SU-DHL-6 (cell line): ENCODE data around the gene GPRC5B.

Experiments used
- H2AFZ ChIP-seq: fragments of 200-600 bp; sonication (generic); 2 replicates; pipeline ENCODE4 v1.6.1; 2014; ENCODE audit warnings: low read depth, mild to moderate bottlenecking, moderate library complexity, mixed read lengths, antibody characterized with exemption, low read length; ENCODE audit not compliant: severe bottlenecking
- H3F3A ChIP-seq: fragments of 200-600 bp; shearing (Covaris generic); 2 replicates; pipeline ENCODE4 v1.6.0; 2016; ENCODE audit warnings: antibody characterized with exemption, mild to moderate bottlenecking; ENCODE audit not compliant: insufficient read depth
- H3K27ac ChIP-seq: fragments of 200-600 bp; sonication (generic); 2 replicates; pipeline ENCODE4 v1.5.1; 2016; ENCODE audit warnings: low read depth, mild to moderate bottlenecking, low read length, moderate library complexity, mixed read lengths
- H3K27me3 ChIP-seq: fragments of 200-600 bp; sonication (generic), shearing (Covaris generic); 2 replicates; pipeline ENCODE4 v1.6.0; 2014; ENCODE audit warnings: mild to moderate bottlenecking, low read length
- H3K36me3 ChIP-seq: fragments of 200-600 bp; sonication (generic); 2 replicates; pipeline ENCODE4 v1.6.1; 2014; ENCODE audit warnings: mild to moderate bottlenecking, low read length, mixed read lengths
- H3K4me2 ChIP-seq: fragments of 300-600, 200-600 bp; shearing (Covaris generic), sonication (generic); 2 replicates; pipeline ENCODE4 v1.6.0; 2014; ENCODE audit warnings: low read length, low read depth, mild to moderate bottlenecking; ENCODE audit not compliant: poor library complexity, severe bottlenecking
- H3K4me3 ChIP-seq: fragments of 200-600 bp; sonication (generic); 2 replicates; pipeline ENCODE4 v1.5.1; 2014; ENCODE audit warnings: antibody characterized with exemption, low read length, mild to moderate bottlenecking, mixed read lengths; ENCODE audit not compliant: insufficient read depth, poor library complexity, severe bottlenecking
- H3K79me2 ChIP-seq: fragments of 200-600 bp; sonication (generic); 2 replicates; pipeline ENCODE4 v1.6.1; 2014; ENCODE audit warnings: mild to moderate bottlenecking, low read length, moderate library complexity; ENCODE audit not compliant: insufficient read depth
- H3K9ac ChIP-seq: fragments of 200-600 bp; sonication (generic); 2 replicates; pipeline ENCODE4 v1.7.0; 2014; ENCODE audit warnings: mild to moderate bottlenecking, low read length
- H3K9me2 ChIP-seq: fragments of 200-600 bp; sonication (generic); replicated peaks from 2 replicates; pipeline ENCODE4 v1.6.1; 2014; ENCODE audit warnings: low read length; ENCODE audit not compliant: insufficient read depth
- H3K9me3 ChIP-seq: fragments of 200-600 bp; sonication (generic); 2 replicates; pipeline ENCODE4 v1.6.1; 2014; ENCODE audit warnings: low read length, mixed read lengths; ENCODE audit not compliant: insufficient read depth
- H4K20me1 ChIP-seq: fragments of 200-600 bp; sonication (generic); 2 replicates; pipeline ENCODE4 v1.6.1; 2014; ENCODE audit warnings: low read depth, mild to moderate bottlenecking, antibody characterized with exemption, low read length, moderate library complexity, mixed read lengths
- EZH2phosphoT487 ChIP-seq: fragments of 200-600 bp; sonication (generic), shearing (Covaris generic); conservative IDR thresholded peaks from 2 replicates; pipeline ENCODE4 v1.6.1; 2018; ENCODE audit warnings: mild to moderate bottlenecking, antibody characterized with exemption, low read length, moderate library complexity, mixed read lengths
- TF ChIP-seq, protein P1 (sequence below): fragments of 200-600 bp; sonication (generic); IDR thresholded peaks from one replicate; pipeline ENCODE4 v1.5.1; 2017; ENCODE audit warnings: antibody characterized with exemption, mild to moderate bottlenecking, low read length, moderate library complexity; ENCODE audit not compliant: insufficient read depth, poor library complexity, severe bottlenecking

GPRC5B gene

GRCh38 chr16:19809121-19809635 lies 75.5 kb downstream of the GPRC5B start:
- no peak overlapping the region for H2AFZ ChIP-seq
- H3K79me2 ChIP-seq: no peaks in the 10 kb centered on the region
- no peaks in the 10 kb centered on the region for H3F3A ChIP-seq
- no peak overlapping the region for H3K9ac ChIP-seq
- H4K20me1 ChIP-seq: no peaks in the 10 kb centered on the region
- no peak overlapping the region for H3K4me2 ChIP-seq
- no peak overlapping the region for H3K27ac ChIP-seq
- H3K9me2 ChIP-seq: no peaks in the 10 kb centered on the region
- TF ChIP-seq EZH2phosphoT487: no peak
- TF ChIP-seq, protein P1, sequence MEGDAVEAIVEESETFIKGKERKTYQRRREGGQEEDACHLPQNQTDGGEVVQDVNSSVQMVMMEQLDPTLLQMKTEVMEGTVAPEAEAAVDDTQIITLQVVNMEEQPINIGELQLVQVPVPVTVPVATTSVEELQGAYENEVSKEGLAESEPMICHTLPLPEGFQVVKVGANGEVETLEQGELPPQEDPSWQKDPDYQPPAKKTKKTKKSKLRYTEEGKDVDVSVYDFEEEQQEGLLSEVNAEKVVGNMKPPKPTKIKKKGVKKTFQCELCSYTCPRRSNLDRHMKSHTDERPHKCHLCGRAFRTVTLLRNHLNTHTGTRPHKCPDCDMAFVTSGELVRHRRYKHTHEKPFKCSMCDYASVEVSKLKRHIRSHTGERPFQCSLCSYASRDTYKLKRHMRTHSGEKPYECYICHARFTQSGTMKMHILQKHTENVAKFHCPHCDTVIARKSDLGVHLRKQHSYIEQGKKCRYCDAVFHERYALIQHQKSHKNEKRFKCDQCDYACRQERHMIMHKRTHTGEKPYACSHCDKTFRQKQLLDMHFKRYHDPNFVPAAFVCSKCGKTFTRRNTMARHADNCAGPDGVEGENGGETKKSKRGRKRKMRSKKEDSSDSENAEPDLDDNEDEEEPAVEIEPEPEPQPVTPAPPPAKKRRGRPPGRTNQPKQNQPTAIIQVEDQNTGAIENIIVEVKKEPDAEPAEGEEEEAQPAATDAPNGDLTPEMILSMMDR: no peak
- H3K4me3 ChIP-seq: no peak overlapping the region
- no peaks in the 10 kb centered on the region; the same call in 1 of the 2 replicates for H3K27me3 ChIP-seq
- H3K36me3 ChIP-seq: no peaks in the 10 kb centered on the region
- H3K9me3 ChIP-seq: peaks cover 13% of the 10 kb centered on the region; the same call in 1 of the 2 replicates

GRCh38 chr16:19808061-19808641 lies 76.5 kb downstream of the GPRC5B start:
- no peaks in the 10 kb centered on the region; the same call in 1 of the 2 replicates for H3K27me3 ChIP-seq
- peaks cover 13% of the 10 kb centered on the region; the same call in 1 of the 2 replicates for H3K9me3 ChIP-seq
- no peak overlapping the region for H3K4me2 ChIP-seq
- no peaks in the 10 kb centered on the region for H3K79me2 ChIP-seq
- H4K20me1 ChIP-seq: no peaks in the 10 kb centered on the region
- no peaks in the 10 kb centered on the region for H3F3A ChIP-seq
- no peak overlapping the region for H2AFZ ChIP-seq
- H3K4me3 ChIP-seq: no peak overlapping the region
- H3K36me3 ChIP-seq: no peaks in the 10 kb centered on the region
- H3K9me2 ChIP-seq: no peaks in the 10 kb centered on the region
- H3K27ac ChIP-seq: no peak overlapping the region
- TF ChIP-seq, protein P1: no peak
- TF ChIP-seq EZH2phosphoT487: no peak
- H3K9ac ChIP-seq: no peak overlapping the region
